Testis (tissue), 3 donors: ENCODE results near the gene REG1B. TPM values are rescaled to one million over a fixed set of nuclear protein-coding genes. Genes with fewer than 3 reads are reported as not detected.

ENCODE experiments used
- DNase-seq: peaks from one replicate; pipeline ENCODE4 v3.0.0-alpha.2; 2019
- H3K27ac ChIP-seq, 2 donors: fragments of 200-600 bp; sonication (generic); one replicate each; pipeline ENCODE4 v1.5.1; 2019
- H3K27me3 ChIP-seq: fragments of 200-600 bp; sonication (generic); one replicate; pipeline ENCODE4 v1.5.1; 2019
- H3K36me3 ChIP-seq: fragments of 200-600 bp; sonication (generic); one replicate; pipeline ENCODE4 v1.5.1; 2017; ENCODE audit warnings: low read depth; ENCODE audit errors: missing control alignments
- H3K4me1 ChIP-seq: fragments of 200-600 bp; sonication (generic); one replicate; pipeline ENCODE4 v1.5.1; 2019
- H3K4me3 ChIP-seq, 2 donors: fragments of 200-600 bp; sonication (generic); one replicate each; pipeline ENCODE4 v1.5.1; 2017 to 2019
- H3K9me3 ChIP-seq: fragments of 200-600 bp; sonication (generic); one replicate; pipeline ENCODE4 v1.5.1; 2017
- CTCF ChIP-seq, 3 experiments: fragments of 450-650 bp in 2 of 3; fragments of 200-600 bp in 1 of 3; sonication (generic) in 1 of 3; IDR thresholded peaks; one replicate each; pipeline ENCODE4 v1.5.1; 2016 to 2019; ENCODE audit warnings: antibody characterized with exemption in 3 of 3, mild to moderate bottlenecking in 2 of 3, moderate library complexity in 1 of 3
- POLR2A ChIP-seq: fragments of 450-650 bp; IDR thresholded peaks from one replicate; pipeline ENCODE4 v1.6.1; 2017; ENCODE audit warnings: antibody characterized with exemption, mild to moderate bottlenecking, moderate library complexity
- WGBS, 2 donors: methylation state at CpG; one replicate each; pipeline ENCODE4 v1.1.5; 2018; 5-methylcytosine and 5-hydroxymethylcytosine counted together
- intact Hi-C: fragments of 100-400 bp; cut with DNase I; formaldehyde crosslinking; loops from one replicate; pipeline ENCODE4 v1.15.1; 2023; ENCODE audit warnings: low total_unique reads
- polyA plus RNA-seq: library from polyadenylated mRNA; stranded (reverse); fragments of 350-450 nt; fragmentation: Illumina TruSeq; extraction: RNeasy Lipid Tissue Mini Kit (QIAGEN cat#74804); gene quantifications from one replicate; pipeline ENCODE4 v1.2.3, GENCODE V29; 2014; ENCODE audit warnings: low read depth, low replicate concordance; ENCODE audit not compliant: insufficient read depth
- total RNA-seq, 2 donors: library from RNA; depleted of rRNA; stranded (reverse); fragments of >200 nt; gene quantifications; one replicate each; pipeline ENCODE4 v1.2.3, GENCODE V29; 2016

Gene REG1B
- total and polyA plus RNA-seq, 3 donors from 2014 or later, result not detected

- intact Hi-C loops, result no loop called here
- 88 to 91% methylated on average over 3 of the region's 3 CpGs for WGBS, 2 donors
- Histone ChIP-seq H3K9me3 (no peaks in the 10 kb centered on the region), H3K4me3 (no peak overlapping the region), H3K27me3 (no peaks in the 10 kb centered on the region), H3K27ac (no peak overlapping the region), H3K36me3 (no peaks in the 10 kb centered on the region), H3K4me1 (no peaks in the 10 kb centered on the region)
- TF ChIP-seq CTCF (IDR thresholded peaks at IDR 0.05) (no peak), POLR2A (no peak)
- DNase-seq, result no peak
Observed at GRCh38 chr2:79125721-79125985, 37.9 kb upstream of the REG1B start.

- Histone ChIP-seq H3K36me3 (no peaks in the 10 kb centered on the region), H3K27ac (no peak overlapping the region), H3K4me3 (no peak overlapping the region), H3K27me3 (no peaks in the 10 kb centered on the region), H3K9me3 (no peaks in the 10 kb centered on the region), H3K4me1 (no peaks in the 10 kb centered on the region)
- WGBS, 2 donors, result 77 to 79% methylated on average over 9 of the region's 9 CpGs
- DNase-seq, result no peak
- intact Hi-C loops, result no loop called here
- TF ChIP-seq POLR2A, result no peak
- no peak for TF ChIP-seq CTCF (IDR thresholded peaks at IDR 0.05)
Observed at GRCh38 chr2:79124907-79125720, 37.3 kb upstream of the REG1B start.

- no peaks in the 10 kb centered on the region for H3K36me3 ChIP-seq
- no peak for DNase-seq
- intact Hi-C loops, result no loop called here
- H3K27me3 ChIP-seq, result no peaks in the 10 kb centered on the region
- 97 to 98% methylated on average over 2 of the region's 2 CpGs for WGBS, 2 donors
- TF ChIP-seq POLR2A, result no peak
- no peak for TF ChIP-seq CTCF (IDR thresholded peaks at IDR 0.05)
- no peak overlapping the region for H3K4me3 ChIP-seq
- H3K27ac ChIP-seq, result no peak overlapping the region
- no peaks in the 10 kb centered on the region for H3K9me3 ChIP-seq
- H3K4me1 ChIP-seq, result no peaks in the 10 kb centered on the region
Observed at GRCh38 chr2:79122676-79123075, 34.9 kb upstream of the REG1B start.

GRCh38 chr2:79120194-79120713 is 32.5 kb upstream of the REG1B start, which contains the start of gene REG1A:
TSS of gene REG1A (plus strand) at chr2:79120488. CDS start at chr2:79120862, 374 bp downstream.
- intact Hi-C loops, result no loop called here
- Histone ChIP-seq H3K36me3 (no peaks in the 10 kb centered on the region), H3K4me3 (no peak within 1 kb of the TSS), H3K4me1 (no peaks in the 10 kb centered on the region), H3K9me3 (no peaks in the 10 kb centered on the region), H3K27me3 (no peaks in the 10 kb centered on the region), H3K27ac (no peak within 1 kb of the TSS)
- TF ChIP-seq CTCF (IDR thresholded peaks at IDR 0.05), result no peak
- TF ChIP-seq POLR2A, result no peak
- WGBS, 2 donors, result 76 to 92% methylated on average over 6 of the region's 6 CpGs
- DNase-seq, result no peak
